HG03442 (cell line): ENCODE data around the gene ZNF28.
"Not testable (repeated sequence)": the region's sequence is repeated elsewhere in the genome, so short reads cannot be mapped to it uniquely, and the experiment has no call there.

Experiments used
- ATAC-seq: cut with Tn5 transposase; IDR thresholded peaks from one replicate; pipeline ENCODE4 v1.9.1; 2021; ENCODE audit warnings: mild to moderate bottlenecking, moderate library complexity; ENCODE audit not compliant: unreplicated experiment

ZNF28 gene

GRCh38 chr19:52821204-52821960 is at the start of gene ZNF28:
Gene ZNF28 (minus strand): TSS chr19:52821633. CDS start chr19:52817958, 3,675 bp downstream.
- peak; percentile 99 for ATAC-seq

GRCh38 chr19:52868031-52868430 is 46.6 kb upstream of the ZNF28 start:
- not testable (repeated sequence) for ATAC-seq

GRCh38 chr19:52857378-52858191 is 36.2 kb upstream of the ZNF28 start, which contains the start of gene ZNF468:
Gene ZNF468 (minus strand): TSS chr19:52857619. CDS start chr19:52854272, 3,347 bp downstream.
- ATAC-seq = peak; percentile 95

- peak; percentile 18 for ATAC-seq
Measured at GRCh38 chr19:52856540-52857377, 35.3 kb upstream of the ZNF28 start.

- not testable (repeated sequence) for ATAC-seq
Measured at GRCh38 chr19:52847352-52847751, 25.9 kb upstream of the ZNF28 start.

GRCh38 chr19:52840825-52841465 is 19.5 kb upstream of the ZNF28 start:
- not testable (repeated sequence) for ATAC-seq

- not testable (repeated sequence) for ATAC-seq
Measured at GRCh38 chr19:52834289-52834688, 12.9 kb upstream of the ZNF28 start.

GRCh38 chr19:52833541-52833940 is 12.1 kb upstream of the ZNF28 start:
- not testable (repeated sequence) for ATAC-seq

- not testable (repeated sequence) for ATAC-seq
Measured at GRCh38 chr19:52829866-52830265, 8.4 kb upstream of the ZNF28 start.

- ATAC-seq = no peak
Measured at GRCh38 chr19:52825765-52826164, 4.3 kb upstream of the ZNF28 start.

- no peak for ATAC-seq
Measured at GRCh38 chr19:52823676-52824075, 2.2 kb upstream of the ZNF28 start.

GRCh38 chr19:52820472-52821203 is 795 bp downstream of the ZNF28 start:
- ATAC-seq = peak; percentile 20

- ATAC-seq = no peak
Measured at GRCh38 chr19:52809801-52810200, 11.6 kb downstream of the ZNF28 start.

- not testable (repeated sequence) for ATAC-seq
Measured at GRCh38 chr19:52799950-52800640, 21.3 kb downstream of the ZNF28 start.

- no peak for ATAC-seq
Measured at GRCh38 chr19:52789440-52789839, 32.0 kb downstream of the ZNF28 start.

- ATAC-seq = peak; percentile 90
Measured at GRCh38 chr19:52786464-52787354, 34.7 kb downstream of the ZNF28 start, which contains the start of gene ZNF600. Gene ZNF600 (minus strand): TSS chr19:52786791. CDS start chr19:52778888, 7,903 bp downstream.

GRCh38 chr19:52786078-52786463 is 35.4 kb downstream of the ZNF28 start:
- ATAC-seq = peak; percentile 34

GRCh38 chr19:52785506-52785905 is 35.9 kb downstream of the ZNF28 start:
- ATAC-seq = no peak
